Gastroesophageal sphincter (tissue), 3 donors: Measurements from ENCODE around the gene TCHHL1.

Experiments used
- EP300 ChIP-seq: sonication (generic); formaldehyde crosslinking; IDR thresholded peaks from one replicate; pipeline ENCODE4 v1.6.1; 2017; ENCODE audit warnings: antibody characterized with exemption, mild to moderate bottlenecking
- POLR2AphosphoS5 ChIP-seq: sonication (generic); formaldehyde crosslinking; IDR thresholded peaks from one replicate; pipeline ENCODE4 v1.6.1; 2017; ENCODE audit warnings: antibody characterized with exemption
- TF ChIP-seq, protein P1 (sequence below), 4 experiments: fragments of 200-600 bp in 2 of 4; fragments of 450-650 bp in 2 of 4; sonication (generic) in 1 of 4; IDR thresholded peaks; one replicate each; pipeline ENCODE4 v1.5.1; 2017 to 2019; ENCODE audit warnings: antibody characterized with exemption in 4 of 4, mild to moderate bottlenecking in 2 of 4, moderate library complexity in 2 of 4

DNA sequence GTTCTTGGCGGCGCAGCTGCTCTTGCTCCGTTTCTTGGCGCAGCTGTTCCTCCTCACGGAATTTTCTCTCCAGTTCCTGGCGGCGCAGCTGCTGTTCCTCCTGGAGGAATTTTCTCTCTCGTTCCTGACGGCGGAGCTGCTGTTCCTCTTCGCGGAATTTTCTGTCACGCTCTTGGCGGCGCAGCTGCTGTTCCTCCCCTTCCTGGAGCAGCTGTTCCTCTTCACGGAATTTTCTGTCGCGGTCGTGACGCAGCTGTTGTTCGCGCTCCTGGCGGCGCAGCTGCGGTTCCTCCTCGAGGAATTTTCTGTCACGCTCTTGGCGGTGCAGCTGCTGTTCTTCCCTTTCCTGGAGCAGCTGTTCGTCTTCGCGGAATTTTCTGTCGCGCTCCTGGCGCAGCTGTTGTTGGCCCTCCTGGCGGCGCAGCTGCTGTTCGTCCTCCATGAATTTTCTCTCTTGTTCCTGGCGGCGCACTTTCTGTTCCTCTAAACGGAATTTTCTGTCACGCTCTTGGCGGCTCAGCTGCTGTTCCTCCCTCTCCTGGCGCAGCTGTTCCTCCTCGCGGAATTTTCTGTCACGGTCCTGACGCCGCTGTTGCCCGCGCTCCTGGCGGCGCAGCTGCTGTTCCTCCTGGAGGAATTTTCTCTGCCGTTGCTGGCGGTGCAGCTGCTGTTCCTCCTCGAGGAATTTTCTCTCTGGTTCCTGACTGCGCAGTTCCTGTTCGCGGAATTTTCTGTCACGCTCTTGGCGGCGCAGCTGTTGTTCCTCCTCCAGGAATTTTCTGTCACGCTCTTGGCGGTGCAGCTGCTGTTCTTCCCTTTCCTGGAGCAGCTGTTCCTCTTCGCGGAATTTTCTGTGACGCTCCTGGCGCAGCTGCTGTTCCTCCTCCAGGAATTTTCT is 19.4 kb upstream of the TCHHL1 start:
- TF ChIP-seq, protein P1, sequence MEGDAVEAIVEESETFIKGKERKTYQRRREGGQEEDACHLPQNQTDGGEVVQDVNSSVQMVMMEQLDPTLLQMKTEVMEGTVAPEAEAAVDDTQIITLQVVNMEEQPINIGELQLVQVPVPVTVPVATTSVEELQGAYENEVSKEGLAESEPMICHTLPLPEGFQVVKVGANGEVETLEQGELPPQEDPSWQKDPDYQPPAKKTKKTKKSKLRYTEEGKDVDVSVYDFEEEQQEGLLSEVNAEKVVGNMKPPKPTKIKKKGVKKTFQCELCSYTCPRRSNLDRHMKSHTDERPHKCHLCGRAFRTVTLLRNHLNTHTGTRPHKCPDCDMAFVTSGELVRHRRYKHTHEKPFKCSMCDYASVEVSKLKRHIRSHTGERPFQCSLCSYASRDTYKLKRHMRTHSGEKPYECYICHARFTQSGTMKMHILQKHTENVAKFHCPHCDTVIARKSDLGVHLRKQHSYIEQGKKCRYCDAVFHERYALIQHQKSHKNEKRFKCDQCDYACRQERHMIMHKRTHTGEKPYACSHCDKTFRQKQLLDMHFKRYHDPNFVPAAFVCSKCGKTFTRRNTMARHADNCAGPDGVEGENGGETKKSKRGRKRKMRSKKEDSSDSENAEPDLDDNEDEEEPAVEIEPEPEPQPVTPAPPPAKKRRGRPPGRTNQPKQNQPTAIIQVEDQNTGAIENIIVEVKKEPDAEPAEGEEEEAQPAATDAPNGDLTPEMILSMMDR (IDR thresholded peaks at IDR 0.05) = no peak
- TF ChIP-seq EP300 (no peak), POLR2AphosphoS5 (no peak)
